Vagina (tissue), 2 donors: ENCODE measurements around the gene NKAIN2. TPM values are rescaled to one million over a fixed set of nuclear protein-coding genes. Genes with fewer than 3 reads are reported as not detected.

Experiments
- DNase-seq, 2 donors: peaks; one replicate each; pipeline ENCODE4 v3.0.0-alpha.2; 2017; ENCODE audit errors: extremely low spot score in 2 of 2
- H3K27ac ChIP-seq: fragments of 200-600 bp; sonication (generic); one replicate; pipeline ENCODE4 v1.5.1; 2019
- H3K27me3 ChIP-seq: fragments of 200-600 bp; sonication (generic); one replicate; pipeline ENCODE4 v1.5.1; 2019
- H3K36me3 ChIP-seq, 2 donors: fragments of 200-600 bp; sonication (generic); one replicate each; pipeline ENCODE4 v1.5.1; 2017 to 2019
- H3K4me1 ChIP-seq: fragments of 200-600 bp; sonication (generic); one replicate; pipeline ENCODE4 v1.5.1; 2019
- H3K4me3 ChIP-seq, 2 donors: fragments of 200-600 bp; sonication (generic); 1 replicate in 1 of 2; 2 replicates in 1 of 2; pipeline ENCODE4 v1.5.1; 2016 to 2019
- H3K9me3 ChIP-seq: fragments of 200-600 bp; sonication (generic); one replicate; pipeline ENCODE4 v1.5.1; 2019
- POLR2A ChIP-seq, 2 donors: fragments of 450-650 bp; IDR thresholded peaks; one replicate each; pipeline ENCODE4 v1.6.1; 2017; ENCODE audit warnings: antibody characterized with exemption in 2 of 2, mild to moderate bottlenecking in 2 of 2, moderate library complexity in 2 of 2
- POLR2AphosphoS5 ChIP-seq, 2 donors: sonication (generic); formaldehyde crosslinking; IDR thresholded peaks; one replicate each; pipeline ENCODE4 v1.9.0; 2017; ENCODE audit warnings: antibody characterized with exemption in 2 of 2, mild to moderate bottlenecking in 2 of 2, low read depth in 1 of 2; ENCODE audit not compliant: insufficient read depth in 1 of 2
- intact Hi-C: fragments of 100-400 bp; cut with DNase I; formaldehyde crosslinking; loops from one replicate; pipeline ENCODE4 v1.15.1; 2023
- total RNA-seq: library from RNA; depleted of rRNA; stranded (reverse); fragments of >200 nt; gene quantifications from one replicate; pipeline ENCODE4 v1.2.3, GENCODE V29; 2016
- TF ChIP-seq, protein P1 (sequence below), 3 experiments: fragments of 450-650 bp in 2 of 3; fragments of 200-600 bp in 1 of 3; sonication (generic) in 1 of 3; IDR thresholded peaks; one replicate each; pipeline ENCODE4 v1.5.1; 2017 to 2019; ENCODE audit warnings: antibody characterized with exemption in 3 of 3, mild to moderate bottlenecking in 2 of 3, moderate library complexity in 2 of 3

NKAIN2 gene
- total RNA-seq, 1 donor from 2014 or later = not detected

DNA sequence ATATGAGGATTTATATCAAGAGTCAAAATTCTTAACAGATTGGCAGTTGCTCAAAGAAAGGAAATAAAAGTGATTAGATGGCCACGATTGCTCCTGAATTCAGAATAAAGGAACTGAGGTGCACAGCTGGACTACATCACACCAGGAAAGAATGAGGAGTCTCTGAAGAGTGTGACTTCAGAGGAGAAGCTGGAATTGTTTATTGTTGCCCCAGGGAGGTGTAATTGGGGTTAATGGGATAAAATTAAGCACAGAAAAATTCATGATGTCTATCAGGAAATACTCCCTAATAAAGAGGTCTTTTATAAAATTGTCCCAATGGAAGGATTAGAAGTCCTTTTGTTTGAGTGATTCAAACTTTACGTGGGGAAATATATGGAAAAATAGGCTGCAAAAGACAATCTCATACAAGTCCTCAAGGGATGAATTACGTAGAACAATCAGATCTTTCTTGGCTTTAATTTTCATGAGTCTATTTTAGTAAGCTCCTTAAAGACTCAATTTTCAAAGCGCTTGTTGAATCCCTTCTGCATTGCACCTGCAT is 950.0 kb downstream of the NKAIN2 start:
- Histone ChIP-seq H3K4me1 (no peaks in the 10 kb centered on the region), H3K27ac (no peak overlapping the region), H3K36me3 (no peaks in the 10 kb centered on the region), H3K27me3 (no peaks in the 10 kb centered on the region), H3K9me3 (no peaks in the 10 kb centered on the region), H3K4me3 (no peak overlapping the region)
- intact Hi-C loops = no loop called here
- TF ChIP-seq, protein P1, sequence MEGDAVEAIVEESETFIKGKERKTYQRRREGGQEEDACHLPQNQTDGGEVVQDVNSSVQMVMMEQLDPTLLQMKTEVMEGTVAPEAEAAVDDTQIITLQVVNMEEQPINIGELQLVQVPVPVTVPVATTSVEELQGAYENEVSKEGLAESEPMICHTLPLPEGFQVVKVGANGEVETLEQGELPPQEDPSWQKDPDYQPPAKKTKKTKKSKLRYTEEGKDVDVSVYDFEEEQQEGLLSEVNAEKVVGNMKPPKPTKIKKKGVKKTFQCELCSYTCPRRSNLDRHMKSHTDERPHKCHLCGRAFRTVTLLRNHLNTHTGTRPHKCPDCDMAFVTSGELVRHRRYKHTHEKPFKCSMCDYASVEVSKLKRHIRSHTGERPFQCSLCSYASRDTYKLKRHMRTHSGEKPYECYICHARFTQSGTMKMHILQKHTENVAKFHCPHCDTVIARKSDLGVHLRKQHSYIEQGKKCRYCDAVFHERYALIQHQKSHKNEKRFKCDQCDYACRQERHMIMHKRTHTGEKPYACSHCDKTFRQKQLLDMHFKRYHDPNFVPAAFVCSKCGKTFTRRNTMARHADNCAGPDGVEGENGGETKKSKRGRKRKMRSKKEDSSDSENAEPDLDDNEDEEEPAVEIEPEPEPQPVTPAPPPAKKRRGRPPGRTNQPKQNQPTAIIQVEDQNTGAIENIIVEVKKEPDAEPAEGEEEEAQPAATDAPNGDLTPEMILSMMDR (IDR thresholded peaks at IDR 0.05) = no peak
- no peak for TF ChIP-seq POLR2AphosphoS5 (IDR thresholded peaks at IDR 0.05; ENCODE audit: insufficient read depth in 1 of 2, low read depth in 1 of 2)
- no peak for TF ChIP-seq POLR2A (IDR thresholded peaks at IDR 0.05)
- DNase-seq = no peak

GRCh38 chr6:124755321-124755720 is 951.7 kb downstream of the NKAIN2 start:
- H3K9me3 ChIP-seq = no peaks in the 10 kb centered on the region
- no peak overlapping the region for H3K27ac ChIP-seq
- no peaks in the 10 kb centered on the region for H3K27me3 ChIP-seq
- H3K36me3 ChIP-seq = no peaks in the 10 kb centered on the region
- H3K4me1 ChIP-seq = no peaks in the 10 kb centered on the region
- H3K4me3 ChIP-seq = no peak overlapping the region
- no peak for DNase-seq
- TF ChIP-seq, protein P1 (IDR thresholded peaks at IDR 0.05) = no peak
- TF ChIP-seq POLR2A (IDR thresholded peaks at IDR 0.05) = no peak
- intact Hi-C loops = no loop called here

DNA sequence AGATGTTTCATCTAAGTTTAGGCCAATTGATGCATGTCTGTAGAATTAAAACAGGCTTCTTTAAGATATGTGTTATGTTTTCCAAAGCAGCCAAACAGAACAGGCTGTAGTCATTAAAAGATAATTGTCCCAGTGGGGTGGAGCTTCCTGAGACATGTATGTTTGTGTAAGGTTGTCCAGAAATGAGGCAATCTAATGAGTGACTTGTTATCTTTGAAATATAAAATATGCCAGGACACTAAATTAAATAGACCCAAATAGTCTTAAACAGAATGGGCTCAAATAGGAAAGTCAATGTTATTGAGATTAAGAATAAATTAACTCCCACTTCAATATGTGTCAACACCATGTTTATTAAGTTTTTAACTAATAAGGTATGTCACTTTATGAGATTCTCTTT is 953.9 kb downstream of the NKAIN2 start:
- no peak for DNase-seq
- TF ChIP-seq POLR2A (IDR thresholded peaks at IDR 0.05) = no peak
- no peak for TF ChIP-seq POLR2AphosphoS5 (IDR thresholded peaks at IDR 0.05; ENCODE audit: insufficient read depth in 1 of 2, low read depth in 1 of 2)
- TF ChIP-seq, protein P1 (IDR thresholded peaks at IDR 0.05) = no peak
- no peaks in the 10 kb centered on the region for H3K9me3 ChIP-seq
- intact Hi-C loops = no loop called here
- H3K36me3 ChIP-seq = no peaks in the 10 kb centered on the region
- no peak overlapping the region for H3K4me3 ChIP-seq
- no peak overlapping the region for H3K27ac ChIP-seq
- no peaks in the 10 kb centered on the region for H3K27me3 ChIP-seq
- H3K4me1 ChIP-seq = no peaks in the 10 kb centered on the region

GRCh38 chr6:124758663-124759062 is 955.0 kb downstream of the NKAIN2 start:
- TF ChIP-seq, protein P1 (IDR thresholded peaks at IDR 0.05) = no peak
- TF ChIP-seq POLR2A (IDR thresholded peaks at IDR 0.05) (no peak), POLR2AphosphoS5 (IDR thresholded peaks at IDR 0.05; ENCODE audit: insufficient read depth in 1 of 2, low read depth in 1 of 2) (no peak)
- Histone ChIP-seq H3K9me3 (no peaks in the 10 kb centered on the region), H3K27ac (no peak overlapping the region), H3K27me3 (no peaks in the 10 kb centered on the region), H3K4me1 (no peaks in the 10 kb centered on the region), H3K36me3 (no peaks in the 10 kb centered on the region), H3K4me3 (no peak overlapping the region)
- intact Hi-C loops = no loop called here
- no peak for DNase-seq

DNA sequence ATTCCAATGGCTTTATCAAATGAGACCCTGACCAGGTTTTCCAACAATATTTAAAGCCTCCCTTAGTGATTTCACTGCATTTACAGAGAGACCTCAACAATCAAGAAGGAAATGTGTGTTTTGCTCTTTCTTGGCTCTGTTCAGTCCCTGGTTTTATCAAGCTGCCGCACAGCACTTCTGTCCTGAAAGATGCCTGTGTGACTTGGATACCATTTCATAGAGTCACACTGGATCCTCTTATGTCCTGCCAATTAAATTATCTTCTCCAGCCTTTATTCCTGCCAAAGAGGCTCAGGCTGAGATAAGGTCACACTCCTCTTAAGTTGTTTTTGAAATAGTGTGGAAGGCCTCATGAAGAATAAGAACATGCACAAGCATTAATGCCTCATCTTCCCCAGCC is 961.6 kb downstream of the NKAIN2 start:
- intact Hi-C loops = no loop called here
- TF ChIP-seq POLR2AphosphoS5 (IDR thresholded peaks at IDR 0.05; ENCODE audit: insufficient read depth in 1 of 2, low read depth in 1 of 2) = no peak
- TF ChIP-seq, protein P1 (IDR thresholded peaks at IDR 0.05) = no peak
- no peak for TF ChIP-seq POLR2A (IDR thresholded peaks at IDR 0.05)
- no peak overlapping the region for H3K4me3 ChIP-seq
- H3K27me3 ChIP-seq = no peaks in the 10 kb centered on the region
- no peaks in the 10 kb centered on the region for H3K36me3 ChIP-seq
- H3K4me1 ChIP-seq = no peaks in the 10 kb centered on the region
- no peak for DNase-seq
- no peaks in the 10 kb centered on the region for H3K9me3 ChIP-seq
- no peak overlapping the region for H3K27ac ChIP-seq
